HepG2 (cell line): ENCODE measurements around the gene TMUB1. TPM values are rescaled to one million over a fixed set of nuclear protein-coding genes. Genes with fewer than 3 reads are reported as not detected.

Source experiments
- DNMT1 ChIP-seq: sonication (generic); formaldehyde crosslinking; IDR thresholded peaks from 2 replicates; pipeline ENCODE4 v1.5.1; 2020; ENCODE audit warnings: mild to moderate bottlenecking, missing genetic modification reagents
- GATAD1 ChIP-seq: IDR thresholded peaks from 2 replicates; pipeline ENCODE4 v1.6.1; 2016; ENCODE audit warnings: missing genetic modification reagents, missing compliant biosample characterization
- HNF1B ChIP-seq: sonication (generic); formaldehyde crosslinking; IDR thresholded peaks from 2 replicates; pipeline ENCODE4 v1.5.1; 2020; ENCODE audit warnings: mild to moderate bottlenecking, moderate library complexity, missing genetic modification reagents
- LBX2 ChIP-seq: sonication (generic); formaldehyde crosslinking; IDR thresholded peaks from 2 replicates; pipeline ENCODE4 v1.5.0; 2020; ENCODE audit warnings: missing genetic modification reagents, mild to moderate bottlenecking, borderline replicate concordance
- MTF2 ChIP-seq: sonication (generic); formaldehyde crosslinking; IDR thresholded peaks from 2 replicates; pipeline ENCODE4 v1.5.0; 2020; ENCODE audit warnings: missing genetic modification reagents, borderline replicate concordance
- NR2F1 ChIP-seq, 2 experiments: fragments of 450-650 bp in 1 of 2; formaldehyde crosslinking in 1 of 2; IDR thresholded peaks; 2 replicates each; pipeline versions ENCODE4 v1.5.0 to v1.6.1; 2016 to 2020; ENCODE audit warnings: mild to moderate bottlenecking in 1 of 2, missing compliant biosample characterization in 1 of 2, missing genetic modification reagents in 1 of 2, moderate library complexity in 1 of 2
- PCBP2 ChIP-seq: fragments of 200-400 bp; formaldehyde crosslinking; optimal IDR thresholded peaks from 2 replicates; pipeline ENCODE3; 2018; ENCODE audit warnings: low read length, low read depth; ENCODE audit not compliant: poor library complexity, severe bottlenecking
- PHF21A ChIP-seq: sonication (generic); formaldehyde crosslinking; IDR thresholded peaks from 2 replicates; pipeline ENCODE4 v1.5.0; 2020; ENCODE audit warnings: mild to moderate bottlenecking, missing genetic modification reagents
- USF2 ChIP-seq, 2 experiments: sonication (generic) in 1 of 2; formaldehyde crosslinking in 1 of 2; IDR thresholded peaks; 2 replicates each; pipeline versions ENCODE4 v1.5.1 to v1.6.1; 2011 to 2020; ENCODE audit warnings: borderline replicate concordance in 1 of 2, low read depth in 1 of 2, low read length in 1 of 2, mild to moderate bottlenecking in 1 of 2, missing genetic modification reagents in 1 of 2, moderate library complexity in 1 of 2
- YY1 ChIP-seq: IDR thresholded peaks from 2 replicates; pipeline ENCODE4 v1.6.1; 2011; ENCODE audit warnings: low read length, low read depth, moderate library complexity, mild to moderate bottlenecking; ENCODE audit not compliant: insufficient read depth, insufficient replicate concordance
- ZBTB8A ChIP-seq: sonication (generic); formaldehyde crosslinking; IDR thresholded peaks from 2 replicates; pipeline ENCODE4 v1.4.0; 2020; ENCODE audit warnings: mild to moderate bottlenecking, low read depth, missing genetic modification reagents, borderline replicate concordance
- ZNF160 ChIP-seq: sonication (generic); formaldehyde crosslinking; IDR thresholded peaks from 2 replicates; pipeline ENCODE4 v1.8.0; 2022; ENCODE audit warnings: mild to moderate bottlenecking, inconsistent platforms, missing genetic modification reagents
- ZNF274 ChIP-seq: sonication (generic); formaldehyde crosslinking; IDR thresholded peaks from 2 replicates; pipeline ENCODE4 v1.5.1; 2020; ENCODE audit warnings: mild to moderate bottlenecking, missing genetic modification reagents
- ZNF296 ChIP-seq: sonication (generic); formaldehyde crosslinking; conservative IDR thresholded peaks from 2 replicates; pipeline ENCODE4 v1.5.0; 2020; ENCODE audit warnings: mild to moderate bottlenecking, missing genetic modification reagents
- polyA plus RNA-seq, 8 experiments: library from polyadenylated mRNA; depleted of rRNA in 3 of 8; stranded (reverse) in 7 of 8; unstranded in 1 of 8; fragments of >200 nt; fragmentation: Illumina TruSeq in 4 of 8; extraction: Trizol in 4 of 8; gene quantifications; 2 replicates each; pipeline versions ENCODE4 v1.2.1 to v1.2.3, GENCODE V29; 2011 to 2016; ENCODE audit warnings: low read depth in 4 of 8, missing spikeins in 1 of 8, mixed read lengths in 1 of 8; ENCODE audit not compliant: insufficient read depth in 1 of 8
- total RNA-seq, 5 experiments: library from RNA; depleted of rRNA; stranded (reverse); fragments of >200 nt; fragmentation: Illumina TruSeq; extraction: Trizol; gene quantifications; 2 replicates each; pipeline ENCODE4 v1.2.3, GENCODE V29; 2016; ENCODE audit warnings: low read depth in 1 of 5
- TF ChIP-seq, protein P1 (sequence below): sonication (generic); formaldehyde crosslinking; IDR thresholded peaks from 2 replicates; pipeline ENCODE4 v1.5.1; 2020; ENCODE audit warnings: mild to moderate bottlenecking, missing genetic modification reagents, moderate library complexity
- TF ChIP-seq, protein P2 (sequence below): sonication (generic); formaldehyde crosslinking; IDR thresholded peaks from 2 replicates; pipeline ENCODE4 v1.9.0; 2022; ENCODE audit warnings: missing genetic modification reagents, mild to moderate bottlenecking, borderline replicate concordance
- TF ChIP-seq, protein P3 (sequence below): sonication (generic); formaldehyde crosslinking; IDR thresholded peaks from 2 replicates; pipeline ENCODE4 v1.8.1; 2023; ENCODE audit warnings: mild to moderate bottlenecking, missing genetic modification reagents

The TMUB1 gene
- total and polyA plus RNA-seq, 2 of the 13 experiments (the other 11 are each of a cell fraction or from before 2014, with no cell fraction given) = 44.8 to 51.6 TPM

DNA sequence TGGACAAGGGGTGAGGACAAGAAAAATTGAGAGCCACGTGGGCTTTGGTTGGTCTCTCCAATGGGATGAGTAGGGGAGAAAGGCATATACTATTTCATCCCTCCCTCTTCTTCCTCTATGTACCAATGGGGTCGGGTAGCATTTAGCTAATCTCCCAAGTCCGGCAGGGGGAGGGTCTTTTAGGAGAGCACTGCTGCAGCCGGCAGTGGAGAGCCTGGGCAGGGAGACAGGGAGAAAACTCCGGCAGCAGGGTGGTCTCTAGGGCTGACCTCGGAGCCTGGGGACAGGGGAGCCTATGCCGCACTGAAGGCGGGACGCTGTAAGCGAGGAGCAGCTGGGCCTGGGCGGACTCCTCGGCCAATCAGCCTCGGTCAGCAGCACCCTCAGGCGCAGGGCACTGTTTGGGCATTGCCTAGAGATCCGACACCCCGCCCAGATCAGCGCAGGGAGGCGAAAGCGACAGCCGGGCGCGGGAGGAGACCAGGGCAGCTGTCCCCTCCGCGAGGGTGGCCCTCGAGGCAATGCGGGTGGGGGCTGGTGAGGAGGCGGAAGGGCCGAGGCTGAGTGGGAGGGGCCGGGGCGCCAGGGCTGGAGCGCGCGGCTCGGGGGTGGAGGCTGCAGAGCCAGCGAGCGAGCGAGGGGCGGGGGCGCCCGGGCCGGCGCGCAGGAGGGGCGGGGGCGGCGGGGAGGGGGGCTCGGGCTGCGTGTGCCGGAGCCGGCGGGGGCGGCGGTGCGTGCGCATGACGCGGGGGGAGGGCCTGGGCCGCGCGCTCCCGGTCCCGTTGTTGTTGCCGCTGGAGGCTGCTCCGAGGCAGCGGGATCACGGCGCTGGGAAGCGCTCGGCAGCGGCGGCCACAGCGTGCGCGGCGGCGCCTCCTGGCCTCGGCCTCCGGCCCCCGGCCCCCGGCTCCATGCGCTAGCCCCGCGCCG, 2.7 kb upstream of the TMUB1 start, which contains the start of gene AGAP3 (continued):
- TF ChIP-seq, protein P1, sequence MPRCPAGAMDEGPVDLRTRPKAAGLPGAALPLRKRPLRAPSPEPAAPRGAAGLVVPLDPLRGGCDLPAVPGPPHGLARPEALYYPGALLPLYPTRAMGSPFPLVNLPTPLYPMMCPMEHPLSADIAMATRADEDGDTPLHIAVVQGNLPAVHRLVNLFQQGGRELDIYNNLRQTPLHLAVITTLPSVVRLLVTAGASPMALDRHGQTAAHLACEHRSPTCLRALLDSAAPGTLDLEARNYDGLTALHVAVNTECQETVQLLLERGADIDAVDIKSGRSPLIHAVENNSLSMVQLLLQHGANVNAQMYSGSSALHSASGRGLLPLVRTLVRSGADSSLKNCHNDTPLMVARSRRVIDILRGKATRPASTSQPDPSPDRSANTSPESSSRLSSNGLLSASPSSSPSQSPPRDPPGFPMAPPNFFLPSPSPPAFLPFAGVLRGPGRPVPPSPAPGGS (CRISPR knock-in tag) = 0 out of 2 replicates have a peak, but pooled peaks have one; percentile 69
- TF ChIP-seq MTF2 (CRISPR knock-in tag) (no peak), ZBTB8A (no peak), GATAD1 (CRISPR knock-in tag) (peak; percentile 35; the same call in 1 of the 2 replicates), USF2 (IDR thresholded peaks at IDR 0.05; ENCODE audit: low read depth, low read length) (no peak), USF2 (CRISPR knock-in tag; IDR thresholded peaks at IDR 0.05; ENCODE audit: borderline replicate concordance) (no peak), HNF1B (CRISPR knock-in tag) (peak; percentile 67), NR2F1 (CRISPR knock-in tag; IDR thresholded peaks at IDR 0.05) (no peak), YY1 (peak; percentile 41), ZNF296 (CRISPR knock-in tag) (0 out of 2 replicates have a peak, but pooled peaks have one; percentile 34), DNMT1 (CRISPR knock-in tag) (no peak), PCBP2 (no peak), ZNF160 (CRISPR knock-in tag) (no peak), LBX2 (CRISPR knock-in tag) (no peak), ZNF274 (CRISPR knock-in tag) (peak; percentile 87; the same call in 1 of the 2 replicates), PHF21A (peak; percentile 20; the same call in 1 of the 2 replicates)
- TF ChIP-seq, protein P2, sequence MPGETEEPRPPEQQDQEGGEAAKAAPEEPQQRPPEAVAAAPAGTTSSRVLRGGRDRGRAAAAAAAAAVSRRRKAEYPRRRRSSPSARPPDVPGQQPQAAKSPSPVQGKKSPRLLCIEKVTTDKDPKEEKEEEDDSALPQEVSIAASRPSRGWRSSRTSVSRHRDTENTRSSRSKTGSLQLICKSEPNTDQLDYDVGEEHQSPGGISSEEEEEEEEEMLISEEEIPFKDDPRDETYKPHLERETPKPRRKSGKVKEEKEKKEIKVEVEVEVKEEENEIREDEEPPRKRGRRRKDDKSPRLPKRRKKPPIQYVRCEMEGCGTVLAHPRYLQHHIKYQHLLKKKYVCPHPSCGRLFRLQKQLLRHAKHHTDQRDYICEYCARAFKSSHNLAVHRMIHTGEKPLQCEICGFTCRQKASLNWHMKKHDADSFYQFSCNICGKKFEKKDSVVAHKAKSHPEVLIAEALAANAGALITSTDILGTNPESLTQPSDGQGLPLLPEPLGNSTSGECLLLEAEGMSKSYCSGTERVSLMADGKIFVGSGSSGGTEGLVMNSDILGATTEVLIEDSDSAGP (CRISPR knock-in tag) = peak; percentile 73; the same call in 1 of the 2 replicates
- TF ChIP-seq, protein P3, sequence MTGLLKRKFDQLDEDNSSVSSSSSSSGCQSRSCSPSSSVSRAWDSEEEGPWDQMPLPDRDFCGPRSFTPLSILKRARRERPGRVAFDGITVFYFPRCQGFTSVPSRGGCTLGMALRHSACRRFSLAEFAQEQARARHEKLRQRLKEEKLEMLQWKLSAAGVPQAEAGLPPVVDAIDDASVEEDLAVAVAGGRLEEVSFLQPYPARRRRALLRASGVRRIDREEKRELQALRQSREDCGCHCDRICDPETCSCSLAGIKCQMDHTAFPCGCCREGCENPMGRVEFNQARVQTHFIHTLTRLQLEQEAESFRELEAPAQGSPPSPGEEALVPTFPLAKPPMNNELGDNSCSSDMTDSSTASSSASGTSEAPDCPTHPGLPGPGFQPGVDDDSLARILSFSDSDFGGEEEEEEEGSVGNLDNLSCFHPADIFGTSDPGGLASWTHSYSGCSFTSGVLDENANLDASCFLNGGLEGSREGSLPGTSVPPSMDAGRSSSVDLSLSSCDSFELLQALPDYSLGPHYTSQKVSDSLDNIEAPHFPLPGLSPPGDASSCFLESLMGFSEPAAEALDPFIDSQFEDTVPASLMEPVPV (CRISPR knock-in tag) = peak; percentile 72; the same call in 1 of the 2 replicates
